Peyer's patch (tissue), 4 donors: ENCODE results near the gene AFM.

Experiments
- POLR2A ChIP-seq, 2 donors: fragments of 450-650 bp; IDR thresholded peaks; one replicate each; pipeline ENCODE4 v1.5.1; 2017; ENCODE audit warnings: antibody characterized with exemption in 2 of 2, mild to moderate bottlenecking in 2 of 2, moderate library complexity in 2 of 2
- TF ChIP-seq, protein P1 (sequence below), 6 experiments: fragments of 450-650 bp in 4 of 6; fragments of 200-600 bp in 2 of 6; sonication (generic) in 1 of 6; IDR thresholded peaks; one replicate each; pipeline ENCODE4 v1.5.1; 2017 to 2019; ENCODE audit warnings: antibody characterized with exemption in 6 of 6, mild to moderate bottlenecking in 3 of 6, moderate library complexity in 1 of 6

DNA sequence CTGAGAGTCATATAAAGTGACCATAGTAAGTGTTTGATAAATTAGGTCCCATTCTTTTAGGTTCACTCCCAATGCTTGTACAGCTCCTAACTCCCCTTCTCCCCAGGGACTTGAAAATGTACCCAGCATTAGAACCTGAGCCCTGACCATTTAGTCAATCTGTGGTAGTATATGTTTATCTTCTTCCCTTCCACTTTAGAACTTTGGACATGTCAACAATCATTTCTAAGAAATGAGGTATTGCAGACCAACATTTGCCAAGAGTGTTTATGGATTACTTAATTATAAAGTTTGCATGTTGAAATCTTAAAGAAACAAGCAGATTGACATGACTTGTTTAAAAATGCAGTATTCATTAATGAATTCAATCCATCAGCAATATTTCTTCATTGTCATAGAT is 26.0 kb downstream of the AFM start:
- TF ChIP-seq, protein P1, sequence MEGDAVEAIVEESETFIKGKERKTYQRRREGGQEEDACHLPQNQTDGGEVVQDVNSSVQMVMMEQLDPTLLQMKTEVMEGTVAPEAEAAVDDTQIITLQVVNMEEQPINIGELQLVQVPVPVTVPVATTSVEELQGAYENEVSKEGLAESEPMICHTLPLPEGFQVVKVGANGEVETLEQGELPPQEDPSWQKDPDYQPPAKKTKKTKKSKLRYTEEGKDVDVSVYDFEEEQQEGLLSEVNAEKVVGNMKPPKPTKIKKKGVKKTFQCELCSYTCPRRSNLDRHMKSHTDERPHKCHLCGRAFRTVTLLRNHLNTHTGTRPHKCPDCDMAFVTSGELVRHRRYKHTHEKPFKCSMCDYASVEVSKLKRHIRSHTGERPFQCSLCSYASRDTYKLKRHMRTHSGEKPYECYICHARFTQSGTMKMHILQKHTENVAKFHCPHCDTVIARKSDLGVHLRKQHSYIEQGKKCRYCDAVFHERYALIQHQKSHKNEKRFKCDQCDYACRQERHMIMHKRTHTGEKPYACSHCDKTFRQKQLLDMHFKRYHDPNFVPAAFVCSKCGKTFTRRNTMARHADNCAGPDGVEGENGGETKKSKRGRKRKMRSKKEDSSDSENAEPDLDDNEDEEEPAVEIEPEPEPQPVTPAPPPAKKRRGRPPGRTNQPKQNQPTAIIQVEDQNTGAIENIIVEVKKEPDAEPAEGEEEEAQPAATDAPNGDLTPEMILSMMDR (IDR thresholded peaks at IDR 0.05): no peak
- TF ChIP-seq POLR2A (IDR thresholded peaks at IDR 0.05): no peak
